Peyer's patch (tissue), 4 donors: ENCODE measurements around the gene NT5DC3. TPM values are rescaled to one million over a fixed set of nuclear protein-coding genes. Genes with fewer than 3 reads are reported as not detected.

ENCODE experiments used
- DNase-seq, 3 donors: peaks; one replicate each; pipeline ENCODE4 v3.0.0-alpha.2; 2017 to 2019
- H3K27ac ChIP-seq, 4 donors: fragments of 200-600 bp; sonication (generic); one replicate each; pipeline ENCODE4 v1.5.1; 2016 to 2019
- H3K27me3 ChIP-seq, 2 donors: fragments of 200-600 bp; sonication (generic); one replicate each; pipeline ENCODE4 v1.5.1; 2019
- H3K36me3 ChIP-seq, 3 donors: fragments of 200-600 bp; sonication (generic); one replicate each; pipeline ENCODE4 v1.5.1; 2016 to 2019
- H3K4me1 ChIP-seq, 4 donors: fragments of 200-600 bp; sonication (generic); one replicate each; pipeline ENCODE4 v1.5.1; 2016 to 2019
- H3K4me3 ChIP-seq, 4 donors: fragments of 200-600 bp; sonication (generic); 1 replicate in 3 of 4; 2 replicates in 1 of 4; pipeline ENCODE4 v1.5.1; 2016 to 2019; ENCODE audit warnings: mild to moderate bottlenecking in 1 of 4
- H3K9me3 ChIP-seq, 4 donors: fragments of 200-600 bp; sonication (generic); one replicate each; pipeline ENCODE4 v1.5.1; 2016 to 2019; ENCODE audit warnings: mild to moderate bottlenecking in 1 of 4
- POLR2A ChIP-seq, 2 donors: fragments of 450-650 bp; IDR thresholded peaks; one replicate each; pipeline ENCODE4 v1.5.1; 2017; ENCODE audit warnings: antibody characterized with exemption in 2 of 2, mild to moderate bottlenecking in 2 of 2, moderate library complexity in 2 of 2
- total RNA-seq, 4 donors: library from RNA; depleted of rRNA; stranded (reverse); fragments of >200 nt; gene quantifications; one replicate each; pipeline ENCODE4 v1.1.0, GENCODE V29; 2016
- TF ChIP-seq, protein P1 (sequence below), 6 experiments: fragments of 450-650 bp in 4 of 6; fragments of 200-600 bp in 2 of 6; sonication (generic) in 1 of 6; IDR thresholded peaks; one replicate each; pipeline ENCODE4 v1.5.1; 2017 to 2019; ENCODE audit warnings: antibody characterized with exemption in 6 of 6, mild to moderate bottlenecking in 3 of 6, moderate library complexity in 1 of 6

The NT5DC3 gene
- total RNA-seq, 4 donors from 2014 or later: 3.9 to 10.2 (median 7.4) TPM

GRCh38 chr12:103731539-103731938 lies 109.5 kb downstream of the NT5DC3 start:
- no peak for DNase-seq
- no peaks in the 10 kb centered on the region for H3K36me3 ChIP-seq
- TF ChIP-seq, protein P1, sequence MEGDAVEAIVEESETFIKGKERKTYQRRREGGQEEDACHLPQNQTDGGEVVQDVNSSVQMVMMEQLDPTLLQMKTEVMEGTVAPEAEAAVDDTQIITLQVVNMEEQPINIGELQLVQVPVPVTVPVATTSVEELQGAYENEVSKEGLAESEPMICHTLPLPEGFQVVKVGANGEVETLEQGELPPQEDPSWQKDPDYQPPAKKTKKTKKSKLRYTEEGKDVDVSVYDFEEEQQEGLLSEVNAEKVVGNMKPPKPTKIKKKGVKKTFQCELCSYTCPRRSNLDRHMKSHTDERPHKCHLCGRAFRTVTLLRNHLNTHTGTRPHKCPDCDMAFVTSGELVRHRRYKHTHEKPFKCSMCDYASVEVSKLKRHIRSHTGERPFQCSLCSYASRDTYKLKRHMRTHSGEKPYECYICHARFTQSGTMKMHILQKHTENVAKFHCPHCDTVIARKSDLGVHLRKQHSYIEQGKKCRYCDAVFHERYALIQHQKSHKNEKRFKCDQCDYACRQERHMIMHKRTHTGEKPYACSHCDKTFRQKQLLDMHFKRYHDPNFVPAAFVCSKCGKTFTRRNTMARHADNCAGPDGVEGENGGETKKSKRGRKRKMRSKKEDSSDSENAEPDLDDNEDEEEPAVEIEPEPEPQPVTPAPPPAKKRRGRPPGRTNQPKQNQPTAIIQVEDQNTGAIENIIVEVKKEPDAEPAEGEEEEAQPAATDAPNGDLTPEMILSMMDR (IDR thresholded peaks at IDR 0.05): no peak
- no peak for TF ChIP-seq POLR2A (IDR thresholded peaks at IDR 0.05)
- no peak overlapping the region for H3K27ac ChIP-seq
- H3K27me3 ChIP-seq: no peaks in the 10 kb centered on the region
- no peak overlapping the region for H3K4me3 ChIP-seq
- no peaks in the 10 kb centered on the region for H3K9me3 ChIP-seq
- no peaks in the 10 kb centered on the region for H3K4me1 ChIP-seq

DNA sequence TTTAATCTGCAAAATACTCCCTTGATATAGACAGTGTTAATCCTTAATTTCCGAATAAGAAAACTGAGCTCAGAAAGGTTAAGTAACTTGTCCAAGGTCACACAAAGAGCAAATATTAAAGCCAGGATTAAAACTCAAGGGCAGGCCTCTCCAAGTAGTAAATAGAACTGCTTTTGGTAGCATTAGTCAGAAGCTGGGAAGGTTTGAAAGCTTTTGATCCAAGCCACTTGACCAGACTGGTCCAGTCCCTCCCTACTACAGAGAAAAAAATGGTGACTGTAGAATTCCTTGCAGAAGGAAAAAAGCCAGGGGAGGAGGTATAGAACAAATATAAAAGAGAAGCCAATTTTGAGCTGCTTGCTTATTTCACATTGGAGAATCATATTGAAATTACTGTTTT lies 111.5 kb downstream of the NT5DC3 start:
- H3K27ac ChIP-seq: no peak overlapping the region
- no peaks in the 10 kb centered on the region for H3K36me3 ChIP-seq
- no peaks in the 10 kb centered on the region for H3K27me3 ChIP-seq
- DNase-seq: no peak
- no peaks in the 10 kb centered on the region for H3K4me1 ChIP-seq
- TF ChIP-seq, protein P1 (IDR thresholded peaks at IDR 0.05): no peak
- no peak for TF ChIP-seq POLR2A (IDR thresholded peaks at IDR 0.05)
- H3K9me3 ChIP-seq: no peaks in the 10 kb centered on the region
- H3K4me3 ChIP-seq: no peak overlapping the region

GRCh38 chr12:103728323-103728722 lies 112.7 kb downstream of the NT5DC3 start:
- H3K4me3 ChIP-seq: no peak overlapping the region
- H3K9me3 ChIP-seq: no peaks in the 10 kb centered on the region
- no peaks in the 10 kb centered on the region for H3K36me3 ChIP-seq
- no peak for DNase-seq
- H3K4me1 ChIP-seq: no peaks in the 10 kb centered on the region
- TF ChIP-seq, protein P1 (IDR thresholded peaks at IDR 0.05): no peak
- no peak for TF ChIP-seq POLR2A (IDR thresholded peaks at IDR 0.05)
- no peaks in the 10 kb centered on the region for H3K27me3 ChIP-seq
- no peak overlapping the region for H3K27ac ChIP-seq

- no peak for DNase-seq
- TF ChIP-seq, protein P1 (IDR thresholded peaks at IDR 0.05): no peak
- no peak for TF ChIP-seq POLR2A (IDR thresholded peaks at IDR 0.05)
- Histone ChIP-seq H3K9me3 (no peaks in the 10 kb centered on the region), H3K4me3 (no peak overlapping the region), H3K27me3 (no peaks in the 10 kb centered on the region), H3K4me1 (no peaks in the 10 kb centered on the region), H3K27ac (no peak overlapping the region), H3K36me3 (no peaks in the 10 kb centered on the region)
These were observed 113.4 kb downstream of the NT5DC3 start for GRCh38 chr12:103727638-103728037.

DNA sequence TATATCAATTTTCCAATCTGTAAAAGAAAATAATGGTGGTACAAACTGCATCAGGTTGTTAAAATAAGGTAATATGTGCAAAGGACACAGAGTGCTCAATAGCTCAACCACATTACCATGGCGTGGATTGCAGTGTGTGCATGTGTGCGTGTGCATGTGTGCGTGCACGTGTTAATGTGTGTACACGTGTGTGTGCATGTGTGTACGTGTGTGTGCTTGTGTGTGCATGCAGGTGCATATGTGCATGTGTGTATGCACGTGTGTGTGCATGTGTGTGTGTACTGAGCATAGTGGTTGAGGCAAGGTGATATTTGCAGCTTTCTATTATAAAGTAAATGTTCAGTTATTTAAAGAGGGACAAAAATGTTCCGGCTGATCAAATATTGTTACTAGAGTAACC lies 115.6 kb downstream of the NT5DC3 start:
- no peaks in the 10 kb centered on the region for H3K4me1 ChIP-seq
- no peak overlapping the region for H3K4me3 ChIP-seq
- H3K27ac ChIP-seq: no peak overlapping the region
- no peaks in the 10 kb centered on the region for H3K27me3 ChIP-seq
- no peak for DNase-seq
- TF ChIP-seq, protein P1 (IDR thresholded peaks at IDR 0.05): no peak
- TF ChIP-seq POLR2A (IDR thresholded peaks at IDR 0.05): no peak
- H3K9me3 ChIP-seq: no peaks in the 10 kb centered on the region
- no peaks in the 10 kb centered on the region for H3K36me3 ChIP-seq

Other genes with a start within 250 kb of the NT5DC3 start
- gene HSP90B1, start 89.2 kb upstream of the NT5DC3 start, total RNA-seq: 100 to 1,000 TPM; 197 to 655 (median 335) TPM
- gene TDG, start 124.6 kb upstream of the NT5DC3 start, total RNA-seq: 10 to 100 TPM; 24.5 to 37.0 (median 31.1) TPM
- gene GLT8D2, start 209.0 kb upstream of the NT5DC3 start, total RNA-seq: 10 to 100 TPM in 1 of 4 donors, 1 to 10 TPM in 3; 3.1 to 24.8 (median 5.4) TPM
- 10 to 100 TPM; 16.0 to 34.3 (median 20.3) TPM for gene HCFC2, start 223.3 kb upstream of the NT5DC3 start, total RNA-seq